H1 (cell line): ENCODE data around the gene ATM. TPM values are rescaled to one million over a fixed set of nuclear protein-coding genes. Genes with fewer than 3 reads are reported as not detected.

ENCODE experiments used
- CTCF ChIA-PET: fragments of 300-600 bp; sonication (Branson Sonifier 250); formaldehyde crosslinking; loops from one replicate; lab custom pipeline; 2021; ENCODE audit not compliant: partially characterized antibody; lab: Charles Lee
- POLR2A ChIA-PET: fragments of 300-600 bp; sonication (Branson Sonifier 250); formaldehyde crosslinking; loops from one replicate; lab custom pipeline; 2021; ENCODE audit warnings: inconsistent platforms; ENCODE audit not compliant: partially characterized antibody; lab: Charles Lee
- DNase-seq, 2 experiments: peaks; one replicate each; pipeline versions ENCODE4 v3.0.0 to v3.0.0-alpha.2; 2010 to 2022; ENCODE audit warnings: low spot score in 2 of 2, low read depth in 1 of 2, mixed read lengths in 1 of 2
- FAIRE-seq: peaks from 2 replicates; lab custom pipeline; 2011; peaks lifted over from hg19 to GRCh38; lab: Jason Lieb, UNC
- H2AFZ ChIP-seq: 2 replicates; pipeline ENCODE4 v1.8.1; 2012; ENCODE audit warnings: low read length, inconsistent platforms
- H2AK5ac ChIP-seq: 2 replicates; pipeline ENCODE4 v1.6.1; 2013; ENCODE audit warnings: low read depth, low read length
- H2BK120ac ChIP-seq: replicated peaks from 2 replicates; pipeline ENCODE3; 2013; ENCODE audit warnings: low read depth, low read length, inconsistent platforms
- H2BK12ac ChIP-seq: 2 replicates; pipeline ENCODE4 v1.6.1; 2013; ENCODE audit warnings: low read depth, low read length
- H2BK15ac ChIP-seq: 2 replicates; pipeline ENCODE4 v1.6.1; 2013; ENCODE audit warnings: low read length
- H2BK20ac ChIP-seq: 2 replicates; pipeline ENCODE4 v1.6.1; 2013; ENCODE audit warnings: low read length
- H2BK5ac ChIP-seq: 2 replicates; pipeline ENCODE4 v1.6.1; 2013; ENCODE audit warnings: low read depth, low read length
- H3K14ac ChIP-seq: 2 replicates; pipeline ENCODE4 v1.6.1; 2013; ENCODE audit warnings: inconsistent platforms; ENCODE audit not compliant: insufficient read length
- H3K18ac ChIP-seq: 2 replicates; pipeline ENCODE4 v1.6.1; 2013; ENCODE audit warnings: low read length; ENCODE audit errors: extremely low read depth
- H3K23ac ChIP-seq: 2 replicates; pipeline ENCODE4 v1.6.1; 2013; ENCODE audit warnings: inconsistent platforms; ENCODE audit not compliant: insufficient read length
- H3K23me2 ChIP-seq: 2 replicates; pipeline ENCODE4 v1.6.1; 2013; ENCODE audit warnings: low read depth, low read length
- H3K27ac ChIP-seq: 2 replicates; pipeline ENCODE4 v1.6.1; 2011; ENCODE audit warnings: low read depth, low read length, inconsistent platforms
- H3K27me3 ChIP-seq, 4 experiments: replicated peaks in 1 of 4; 1 replicate in 1 of 4; 2 replicates in 3 of 4; pipeline versions ENCODE4 v1.6.1 to v1.8.1; 2011 to 2013; ENCODE audit warnings: low read length in 3 of 4, mild to moderate bottlenecking in 3 of 4, inconsistent platforms in 2 of 4, mixed read lengths in 2 of 4, moderate library complexity in 1 of 4; ENCODE audit not compliant: control insufficient read depth in 3 of 4, insufficient read depth in 3 of 4; ENCODE audit errors: extremely low read depth in 1 of 4
- H3K36me3 ChIP-seq, 4 experiments: 2 replicates each; pipeline versions ENCODE4 v1.6.1 to v1.8.1; 2011 to 2013; ENCODE audit warnings: mild to moderate bottlenecking in 4 of 4, low read length in 3 of 4, moderate library complexity in 2 of 4, control low read depth in 1 of 4, inconsistent platforms in 1 of 4; ENCODE audit not compliant: insufficient read depth in 4 of 4, control insufficient read depth in 2 of 4
- H3K4ac ChIP-seq: replicated peaks from 2 replicates; pipeline ENCODE3; 2013; ENCODE audit warnings: low read length, low read depth, mixed read lengths, inconsistent platforms; ENCODE audit not compliant: insufficient read length
- H3K4me1 ChIP-seq, 4 experiments: replicated peaks in 1 of 4; 1 replicate in 1 of 4; 2 replicates in 3 of 4; pipeline versions ENCODE4 v1.6.1 to v1.8.1; 2011 to 2013; ENCODE audit warnings: low read length in 3 of 4, inconsistent platforms in 2 of 4, mixed read lengths in 1 of 4; ENCODE audit not compliant: insufficient read depth in 4 of 4, control insufficient read depth in 3 of 4
- H3K4me2 ChIP-seq, 2 experiments: 2 replicates each; pipeline versions ENCODE4 v1.6.1 to v1.8.1; 2011 to 2013; ENCODE audit warnings: low read depth in 2 of 2, low read length in 2 of 2, control low read depth in 1 of 2, inconsistent platforms in 1 of 2, mild to moderate bottlenecking in 1 of 2; ENCODE audit not compliant: insufficient read depth in 1 of 2
- H3K4me3 ChIP-seq, 4 experiments: fragments of 200-600, 300-600 bp in 1 of 4; sonication (generic), shearing (Covaris generic), sonication (Bioruptor Twin) in 1 of 4; 2 replicates each; pipeline versions ENCODE4 v1.5.1 to v1.8.1; 2011 to 2016; ENCODE audit warnings: low read length in 4 of 4, low read depth in 3 of 4, control low read depth in 2 of 4, inconsistent platforms in 2 of 4, mild to moderate bottlenecking in 2 of 4, mixed read lengths in 1 of 4, moderate library complexity in 1 of 4; ENCODE audit not compliant: insufficient read depth in 2 of 4; ENCODE audit errors: extremely low read depth in 1 of 4
- H3K56ac ChIP-seq: replicated peaks from 2 replicates; pipeline ENCODE3; 2013; ENCODE audit warnings: low read depth, mild to moderate bottlenecking, mixed read lengths, low read length, inconsistent platforms; ENCODE audit not compliant: insufficient read length
- H3K79me1 ChIP-seq: 2 replicates; pipeline ENCODE4 v1.6.1; 2013; ENCODE audit warnings: low read depth, low read length, control low read depth
- H3K79me2 ChIP-seq, 2 experiments: 2 replicates each; pipeline versions ENCODE4 v1.6.1 to v1.8.1; 2012 to 2013; ENCODE audit warnings: low read length in 2 of 2, mild to moderate bottlenecking in 2 of 2, inconsistent platforms in 1 of 2; ENCODE audit not compliant: insufficient read depth in 2 of 2, control insufficient read depth in 1 of 2
- H3K9ac ChIP-seq, 4 experiments: replicated peaks in 1 of 4; 1 replicate in 1 of 4; 2 replicates in 3 of 4; pipeline versions ENCODE4 v1.6.1 to v1.8.1; 2011 to 2013; ENCODE audit warnings: low read depth in 3 of 4, low read length in 3 of 4, control low read depth in 2 of 4, mild to moderate bottlenecking in 2 of 4, moderate library complexity in 2 of 4, inconsistent platforms in 1 of 4; ENCODE audit errors: extremely low read depth in 1 of 4
- H3K9me3 ChIP-seq, 2 experiments: 2 replicates each; pipeline versions ENCODE4 v1.6.1 to v1.8.1; 2012 to 2013; ENCODE audit warnings: mild to moderate bottlenecking in 2 of 2, moderate library complexity in 2 of 2, control low read depth in 1 of 2, inconsistent platforms in 1 of 2, low read depth in 1 of 2, low read length in 1 of 2, mixed read lengths in 1 of 2; ENCODE audit not compliant: insufficient read depth in 2 of 2
- H4K20me1 ChIP-seq, 2 experiments: replicated peaks in 1 of 2; 2 replicates each; pipeline versions ENCODE3 to v1.8.1; 2011 to 2013; ENCODE audit warnings: inconsistent platforms in 2 of 2, low read length in 2 of 2, mild to moderate bottlenecking in 1 of 2; ENCODE audit not compliant: insufficient read depth in 2 of 2, control insufficient read depth in 1 of 2
- H4K5ac ChIP-seq: 2 replicates; pipeline ENCODE4 v1.6.1; 2013; ENCODE audit warnings: low read length, low read depth, mixed read lengths, inconsistent platforms; ENCODE audit not compliant: insufficient read length
- H4K8ac ChIP-seq: 2 replicates; pipeline ENCODE4 v1.8.0; 2013; ENCODE audit warnings: mild to moderate bottlenecking, moderate library complexity, low read length, inconsistent platforms; ENCODE audit not compliant: insufficient read depth; ENCODE audit errors: extremely low read depth
- H4K91ac ChIP-seq: replicated peaks from 2 replicates; pipeline ENCODE3; 2013; ENCODE audit warnings: low read length, mixed read lengths, inconsistent platforms; ENCODE audit not compliant: insufficient read length
- ATF3 ChIP-seq: IDR thresholded peaks from 2 replicates; pipeline ENCODE4 v1.6.1; 2011; ENCODE audit warnings: low read depth, mild to moderate bottlenecking, low read length; ENCODE audit not compliant: insufficient read depth
- EP300 ChIP-seq, 2 experiments: IDR thresholded peaks; 1 replicate in 1 of 2; 2 replicates in 1 of 2; pipeline ENCODE4 v1.6.1; 2011 to 2012; ENCODE audit warnings: low read depth in 2 of 2, low read length in 2 of 2, mild to moderate bottlenecking in 2 of 2, borderline replicate concordance in 1 of 2, inconsistent platforms in 1 of 2, moderate library complexity in 1 of 2
- WGBS, 2 experiments: shearing (Covaris generic) in 1 of 2; methylation state at CpG; one replicate each; pipeline versions ENCODE4 v1.1.6 to v1.1.7; 2013 to 2015; ENCODE audit warnings: low lambda C conversion rate in 2 of 2, mixed read lengths in 2 of 2, inconsistent platforms in 1 of 2, low coverage in 1 of 2, missing lambda C conversion rate in 1 of 2; ENCODE audit not compliant: insufficient replicate concordance in 2 of 2, insufficient coverage in 1 of 2, insufficient read length in 1 of 2; ENCODE audit errors: extremely low coverage in 1 of 2, missing lambda C conversion rate in 1 of 2; 5-methylcytosine and 5-hydroxymethylcytosine counted together
- polyA plus RNA-seq, 7 experiments: library from polyadenylated mRNA; depleted of rRNA in 3 of 7; stranded (reverse) in 5 of 7; unstranded in 2 of 7; fragments of >200 nt in 5 of 7; fragments of 200-250 nt in 2 of 7; gene quantifications; 1 replicate in 5 of 7; 2 replicates in 1 of 7; 4 replicates in 1 of 7; pipeline versions ENCODE4 v1.2.1 to v1.2.3, GENCODE V29; 2011 to 2013; ENCODE audit warnings: missing spikeins in 2 of 7, mixed read lengths in 2 of 7
- total RNA-seq: library from RNA; stranded (reverse); fragmentation: NEBNext Ultra II Directional; extraction: Animal tissue kit (Norgen Biotek cat#: 25700); gene quantifications from 2 replicates; pipeline ENCODE4 v1.2.1, GENCODE V29; 2021

ATM gene
- total and polyA plus RNA-seq, 2 of the 8 experiments (the other 6 are each of a cell fraction or from before 2014, with no cell fraction given) = 14.9 to 55.4 TPM

GRCh38 chr11:108405706-108406105, 182.8 kb downstream of the ATM start:
- no peaks in the 10 kb centered on the region for H3K9me3 ChIP-seq
- no peaks in the 10 kb centered on the region for H3K79me1 ChIP-seq
- 94% methylated on average over 1 of the region's 1 CpG; no CpG with 5 or more reads in 1 of the 2 experiments for WGBS, 2 experiments
- H3K4me1 ChIP-seq = no peaks in the 10 kb centered on the region
- no peak for FAIRE-seq
- H2AK5ac ChIP-seq = no peak overlapping the region
- no peaks in the 10 kb centered on the region for H3K27me3 ChIP-seq
- H3K4me2 ChIP-seq = no peak overlapping the region
- no peak overlapping the region for H3K9ac ChIP-seq
- H2BK15ac ChIP-seq = no peak overlapping the region
- H2BK12ac ChIP-seq = no peak overlapping the region
- H3K23ac ChIP-seq = no peak overlapping the region
- CTCF ChIA-PET = interaction anchor here (2.4 kb wide), 1 partner anchor 243 kb away, joined by 5 read pairs; no protein-coding TSS in a partner anchor
- H2BK20ac ChIP-seq = no peak overlapping the region
- no peak overlapping the region for H3K4me3 ChIP-seq
- no peak for DNase-seq
- no peak overlapping the region for H4K91ac ChIP-seq
- POLR2A ChIA-PET = no interaction called here
- H2AFZ ChIP-seq = no peak overlapping the region
- H3K36me3 ChIP-seq = no peaks in the 10 kb centered on the region
- no peaks in the 10 kb centered on the region for H4K20me1 ChIP-seq
- H2BK120ac ChIP-seq = no peak overlapping the region
- H3K18ac ChIP-seq = no peak overlapping the region
- no peaks in the 10 kb centered on the region for H3K23me2 ChIP-seq
- no peaks in the 10 kb centered on the region for H3K79me2 ChIP-seq
- H4K8ac ChIP-seq = no peak overlapping the region
- no peak overlapping the region for H4K5ac ChIP-seq
- no peak overlapping the region for H2BK5ac ChIP-seq
- no peak overlapping the region for H3K4ac ChIP-seq
- no peak overlapping the region for H3K27ac ChIP-seq
- no peak overlapping the region for H3K56ac ChIP-seq
- no peak overlapping the region for H3K14ac ChIP-seq
- TF ChIP-seq ATF3 = no peak
- TF ChIP-seq EP300 (IDR thresholded peaks at IDR 0.05; ENCODE audit: borderline replicate concordance in 1 of 2, low read depth in 2 of 2, low read length in 2 of 2) = no peak
